Muscle layer of colon (tissue), 2 donors: ENCODE measurements around the gene GREM2.

Experiments used
- H3K27ac ChIP-seq: one replicate; pipeline ENCODE4 v1.7.0; 2013; ENCODE audit warnings: low read depth, mild to moderate bottlenecking, low read length, moderate library complexity
- H3K27me3 ChIP-seq, 2 donors: one replicate each; pipeline ENCODE4 v1.7.0; 2013; ENCODE audit warnings: low read length in 2 of 2, mild to moderate bottlenecking in 2 of 2; ENCODE audit not compliant: insufficient read depth in 2 of 2, control insufficient read depth in 1 of 2
- H3K36me3 ChIP-seq: one replicate; pipeline ENCODE4 v1.7.0; 2013; ENCODE audit warnings: mild to moderate bottlenecking, low read length; ENCODE audit not compliant: insufficient read depth
- H3K4me1 ChIP-seq: one replicate; pipeline ENCODE4 v1.7.0; 2013; ENCODE audit warnings: mild to moderate bottlenecking, low read length; ENCODE audit not compliant: insufficient read depth
- H3K4me3 ChIP-seq, 2 donors: one replicate each; pipeline ENCODE4 v1.7.0; 2013; ENCODE audit warnings: low read length in 2 of 2, low read depth in 1 of 2, mild to moderate bottlenecking in 1 of 2, moderate library complexity in 1 of 2
- H3K9ac ChIP-seq: one replicate; pipeline ENCODE4 v1.7.0; 2013; ENCODE audit warnings: low read length
- H3K9me3 ChIP-seq: one replicate; pipeline ENCODE4 v1.7.0; 2013; ENCODE audit warnings: mild to moderate bottlenecking, low read length
- donor health status: abdominal sarcoma.
- donor health status: Adenocarcinoma of cecum.

The GREM2 gene

DNA sequence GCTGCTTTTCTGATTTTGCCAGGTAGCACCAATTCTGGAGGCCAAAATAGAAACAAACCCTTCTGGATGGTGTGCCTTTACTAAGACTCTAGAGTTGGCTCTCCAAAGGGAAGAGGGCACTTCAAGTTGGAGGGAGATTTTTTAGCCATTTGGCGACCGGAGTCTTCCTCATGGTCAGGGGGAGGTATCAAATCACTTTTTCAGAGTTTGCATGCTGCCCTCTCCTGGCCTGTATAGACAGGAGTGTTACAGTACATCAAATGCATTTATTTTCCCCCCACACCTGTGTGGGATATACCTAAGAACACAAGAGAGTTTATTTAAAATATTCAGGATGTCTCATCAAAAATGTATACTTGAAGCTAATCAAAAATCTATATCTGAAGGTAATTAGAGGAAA, 3.2 kb downstream of the GREM2 start:
- no peak overlapping the region for H3K9ac ChIP-seq
- no peaks in the 10 kb centered on the region for H3K27me3 ChIP-seq
- peak overlapping the region; percentile 66 for H3K27ac ChIP-seq
- no peaks in the 10 kb centered on the region for H3K36me3 ChIP-seq
- H3K9me3 ChIP-seq, result no peaks in the 10 kb centered on the region
- peak overlapping the region in 1 of 2 donors; percentile 86 for H3K4me3 ChIP-seq
- H3K4me1 ChIP-seq, result no peaks in the 10 kb centered on the region

DNA sequence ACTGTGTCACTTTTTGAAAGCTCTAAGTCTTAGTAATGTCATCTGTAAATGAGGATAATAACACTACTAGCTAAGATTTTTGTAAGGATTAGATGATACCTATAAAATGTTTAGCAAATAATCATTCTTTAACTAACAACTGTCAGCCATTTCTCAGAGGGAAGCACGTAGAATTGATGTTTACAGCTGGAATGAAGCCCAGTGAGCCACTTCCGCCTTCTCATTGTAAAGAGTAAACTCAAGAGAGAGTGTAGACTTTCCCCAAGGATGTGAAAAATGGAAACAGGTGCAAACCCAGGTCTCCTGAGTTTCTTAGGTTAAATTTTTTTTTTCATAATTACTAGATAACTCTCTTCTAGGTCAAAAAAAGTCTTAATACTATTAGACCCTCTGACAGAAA, 4.9 kb downstream of the GREM2 start:
- no peaks in the 10 kb centered on the region for H3K4me1 ChIP-seq
- H3K27me3 ChIP-seq, result no peaks in the 10 kb centered on the region
- no peak overlapping the region for H3K4me3 ChIP-seq
- no peak overlapping the region for H3K27ac ChIP-seq
- H3K36me3 ChIP-seq, result no peaks in the 10 kb centered on the region
- no peak overlapping the region for H3K9ac ChIP-seq
- H3K9me3 ChIP-seq, result no peaks in the 10 kb centered on the region

DNA sequence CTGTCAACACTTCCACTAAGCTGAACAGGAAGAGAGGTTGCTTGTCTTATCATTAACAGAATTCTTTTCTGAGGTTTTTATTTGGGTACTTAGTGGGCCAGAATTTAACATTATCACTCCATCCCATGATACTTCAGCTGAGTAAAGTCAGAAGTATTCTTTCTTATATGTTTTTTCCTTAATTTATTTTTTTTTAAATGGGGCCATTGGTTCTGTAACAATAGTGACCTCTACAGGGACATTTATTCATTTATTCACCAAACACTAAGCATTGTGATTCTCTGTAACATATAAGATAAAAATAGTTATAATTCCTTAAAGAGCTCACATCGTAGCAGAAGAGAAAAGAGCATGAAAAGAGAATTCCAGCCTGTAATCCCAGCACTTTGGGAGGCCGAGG, 9.8 kb downstream of the GREM2 start:
- H3K4me3 ChIP-seq, result no peak overlapping the region
- H3K27me3 ChIP-seq, result no peaks in the 10 kb centered on the region
- H3K36me3 ChIP-seq, result no peaks in the 10 kb centered on the region
- peaks cover 23% of the 10 kb centered on the region for H3K4me1 ChIP-seq
- H3K9ac ChIP-seq, result no peak overlapping the region
- H3K9me3 ChIP-seq, result no peaks in the 10 kb centered on the region
- H3K27ac ChIP-seq, result no peak overlapping the region

DNA sequence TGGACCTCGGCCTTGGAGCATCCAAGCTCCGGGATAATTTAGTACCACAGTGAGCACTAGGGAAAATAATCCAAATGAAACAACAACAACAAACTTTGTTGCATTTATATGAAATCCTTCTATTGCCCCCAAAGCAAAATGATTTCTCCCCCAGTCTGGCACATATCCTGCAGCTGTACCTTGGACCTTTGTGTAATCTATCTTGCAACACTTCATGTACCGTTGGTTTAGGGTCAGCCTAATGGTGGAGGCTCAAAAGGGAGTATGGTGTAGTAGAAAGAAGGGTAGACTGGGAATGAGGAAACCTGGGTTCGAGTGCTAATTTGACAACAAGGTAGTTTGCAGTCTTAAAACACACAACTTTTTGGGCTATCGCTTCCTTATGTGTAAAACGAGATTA, 12.1 kb downstream of the GREM2 start:
- H3K27me3 ChIP-seq, result no peaks in the 10 kb centered on the region
- no peak overlapping the region for H3K9ac ChIP-seq
- H3K4me3 ChIP-seq, result no peak overlapping the region
- H3K4me1 ChIP-seq, result peaks cover 35% of the 10 kb centered on the region
- H3K36me3 ChIP-seq, result no peaks in the 10 kb centered on the region
- H3K27ac ChIP-seq, result no peak overlapping the region
- H3K9me3 ChIP-seq, result no peaks in the 10 kb centered on the region

DNA sequence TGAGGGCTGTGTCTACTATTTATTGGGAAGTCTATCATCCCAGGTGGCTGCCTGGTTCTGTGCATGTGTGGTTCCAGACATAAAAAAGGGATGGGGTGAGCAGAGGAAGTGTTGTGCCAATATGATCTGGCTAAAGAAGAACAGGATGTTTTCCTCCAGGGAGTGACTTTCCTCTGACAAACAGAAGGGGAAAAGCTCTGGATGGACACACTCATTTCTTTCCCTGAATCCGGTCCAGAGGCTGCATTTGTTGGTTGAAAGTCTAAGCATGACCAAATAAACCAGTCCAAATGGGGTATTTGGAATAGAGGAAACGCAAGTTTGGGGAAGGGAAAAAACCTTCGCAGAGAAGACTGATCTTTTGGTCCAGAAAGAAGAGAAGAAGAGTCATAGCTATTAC, 12.7 kb downstream of the GREM2 start:
- H3K4me3 ChIP-seq, result no peak overlapping the region
- no peaks in the 10 kb centered on the region for H3K27me3 ChIP-seq
- H3K4me1 ChIP-seq, result peaks cover 35% of the 10 kb centered on the region
- H3K9ac ChIP-seq, result no peak overlapping the region
- H3K9me3 ChIP-seq, result no peaks in the 10 kb centered on the region
- no peaks in the 10 kb centered on the region for H3K36me3 ChIP-seq
- no peak overlapping the region for H3K27ac ChIP-seq

DNA sequence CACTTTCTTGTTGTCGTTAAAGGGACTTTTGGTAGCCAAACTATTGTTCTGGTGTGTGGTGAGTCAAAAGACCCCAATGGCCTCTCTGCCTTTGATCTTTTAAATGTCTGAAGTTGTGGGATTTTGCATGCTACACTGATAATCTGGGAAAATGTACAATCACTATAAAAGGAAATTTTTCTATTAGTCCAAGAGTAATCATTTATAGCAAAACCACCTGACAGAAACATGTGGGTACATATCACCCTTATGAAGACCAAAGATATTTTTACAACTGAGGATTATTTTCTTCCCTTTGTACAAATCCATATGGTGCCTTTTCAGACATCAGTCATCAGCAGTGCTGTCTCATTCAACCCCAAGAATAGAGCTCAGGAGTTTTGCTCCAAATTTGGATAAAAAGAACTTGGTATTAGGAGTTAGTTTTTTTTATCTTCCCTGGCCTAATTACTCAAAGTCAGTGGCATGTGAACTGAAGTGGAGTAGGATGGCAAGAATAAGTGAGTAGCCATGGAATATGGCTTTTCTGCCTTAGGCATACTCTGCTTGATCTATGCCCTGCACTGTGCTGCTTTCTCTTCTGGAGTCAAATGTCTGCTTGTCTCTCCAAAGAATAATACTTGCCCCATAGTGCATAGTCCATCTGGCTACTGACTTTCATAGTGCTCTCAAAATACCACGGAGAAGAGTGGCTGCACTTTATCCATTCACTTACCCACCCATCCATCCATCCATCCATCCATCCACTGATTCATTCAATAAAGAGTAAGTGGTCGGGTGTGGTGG, 13.5 kb downstream of the GREM2 start:
- Histone ChIP-seq H3K9me3 (no peaks in the 10 kb centered on the region), H3K9ac (peak overlapping the region; percentile 58), H3K27me3 (no peaks in the 10 kb centered on the region), H3K4me3 (peak overlapping the region in 1 of 2 donors; percentile 69), H3K36me3 (no peaks in the 10 kb centered on the region), H3K27ac (peak overlapping the region; percentile 59), H3K4me1 (peaks cover 35% of the 10 kb centered on the region)

DNA sequence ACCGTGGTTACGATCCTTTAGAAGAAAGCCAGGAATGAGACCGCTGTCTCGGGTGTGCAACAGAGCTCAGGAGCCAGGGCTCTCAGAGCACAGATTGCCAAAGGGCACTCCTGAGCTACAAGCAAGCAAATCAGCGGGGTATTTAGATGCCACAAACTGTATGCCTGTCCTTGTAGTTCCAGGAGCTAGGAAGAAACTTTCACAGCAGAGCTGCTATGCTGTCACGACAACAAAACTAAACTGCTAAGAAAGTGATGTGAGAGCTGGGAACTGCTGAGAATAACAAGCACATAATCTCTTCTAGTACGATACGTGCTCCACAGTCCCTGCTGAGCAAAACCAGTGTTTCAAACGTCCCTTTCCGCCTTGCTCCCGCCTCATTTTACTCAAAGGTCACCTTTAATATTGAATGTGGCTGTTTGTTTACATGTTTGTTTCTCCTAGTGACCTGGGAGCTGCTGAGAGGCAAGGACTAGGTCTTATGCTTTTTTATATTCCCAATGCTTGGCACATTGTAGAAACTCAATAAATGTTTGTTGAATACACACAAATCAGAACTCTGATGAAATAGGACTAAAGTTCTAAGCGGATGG, 14.7 kb downstream of the GREM2 start:
- Histone ChIP-seq H3K36me3 (no peaks in the 10 kb centered on the region), H3K9ac (peak overlapping the region; percentile 58), H3K27ac (peak overlapping the region; percentile 86), H3K9me3 (no peaks in the 10 kb centered on the region), H3K4me3 (peak overlapping the region in 1 of 2 donors; percentile 69), H3K27me3 (no peaks in the 10 kb centered on the region), H3K4me1 (peaks cover 35% of the 10 kb centered on the region)

DNA sequence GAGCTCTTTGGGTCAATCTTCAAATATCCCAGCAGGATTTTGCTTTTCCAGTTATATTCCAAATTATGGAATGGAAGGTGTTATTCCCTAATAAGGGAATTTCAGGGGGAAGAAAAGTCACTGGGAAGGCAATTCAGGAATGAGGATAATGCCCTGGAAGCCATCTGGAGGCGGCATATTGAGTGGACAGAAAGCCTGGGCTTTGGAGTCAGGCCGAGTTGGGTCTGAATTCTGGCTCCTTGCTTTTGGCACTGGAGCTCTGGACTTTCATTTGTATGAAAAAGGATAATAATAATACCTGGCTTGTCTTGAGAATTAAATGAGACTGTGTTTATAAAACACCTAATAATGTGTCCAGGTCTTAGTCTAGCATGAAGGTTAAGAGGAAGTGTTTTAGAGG, 16.5 kb downstream of the GREM2 start:
- Histone ChIP-seq H3K9ac (no peak overlapping the region), H3K9me3 (no peaks in the 10 kb centered on the region), H3K4me1 (peaks cover 35% of the 10 kb centered on the region), H3K27me3 (no peaks in the 10 kb centered on the region), H3K36me3 (no peaks in the 10 kb centered on the region), H3K4me3 (no peak overlapping the region), H3K27ac (peak overlapping the region; percentile 16)

DNA sequence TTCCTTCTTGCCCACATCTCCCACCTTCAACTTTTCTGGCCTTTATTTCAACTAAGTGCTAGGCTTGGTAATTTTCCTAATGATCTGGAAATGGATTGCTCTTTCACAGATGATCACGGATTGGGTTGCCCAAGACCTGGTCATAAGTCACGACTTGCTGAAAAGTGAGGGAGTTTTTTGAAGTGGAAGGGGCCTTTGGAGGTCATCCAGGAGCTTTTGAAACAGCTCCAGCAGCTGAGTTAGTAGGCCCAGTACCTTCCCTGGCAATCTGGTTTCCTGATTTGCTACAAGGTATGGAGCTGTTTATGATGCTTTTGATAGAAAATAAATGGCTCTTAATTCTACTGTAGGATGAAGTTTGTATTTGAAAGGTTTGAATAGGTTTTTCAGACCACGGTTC, 20.4 kb downstream of the GREM2 start:
- Histone ChIP-seq H3K4me3 (no peak overlapping the region), H3K9ac (no peak overlapping the region), H3K27ac (no peak overlapping the region), H3K27me3 (no peaks in the 10 kb centered on the region), H3K4me1 (peaks cover 14% of the 10 kb centered on the region), H3K9me3 (no peaks in the 10 kb centered on the region), H3K36me3 (no peaks in the 10 kb centered on the region)

DNA sequence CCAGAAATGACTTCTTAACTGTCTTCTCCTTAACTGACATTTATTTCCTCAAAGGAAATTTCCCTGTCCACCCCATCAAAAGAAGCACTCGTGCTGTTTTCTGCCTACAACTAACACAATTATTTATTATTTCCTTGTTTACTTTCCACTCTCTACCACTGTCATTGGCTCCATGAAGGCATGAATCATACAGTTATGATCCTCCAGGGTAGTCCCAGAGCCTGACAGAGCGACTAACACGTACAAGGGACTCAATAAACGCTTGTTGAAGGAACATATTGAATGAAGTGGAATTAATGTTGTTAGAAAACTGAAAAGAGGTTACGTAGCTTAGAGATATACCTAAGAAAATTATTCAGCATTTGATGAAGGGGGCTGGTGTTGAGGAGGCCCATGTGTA, 20.9 kb downstream of the GREM2 start:
- H3K9me3 ChIP-seq, result no peaks in the 10 kb centered on the region
- no peaks in the 10 kb centered on the region for H3K27me3 ChIP-seq
- no peak overlapping the region for H3K27ac ChIP-seq
- H3K4me1 ChIP-seq, result peaks cover 15% of the 10 kb centered on the region
- H3K36me3 ChIP-seq, result no peaks in the 10 kb centered on the region
- H3K9ac ChIP-seq, result no peak overlapping the region
- H3K4me3 ChIP-seq, result no peak overlapping the region

DNA sequence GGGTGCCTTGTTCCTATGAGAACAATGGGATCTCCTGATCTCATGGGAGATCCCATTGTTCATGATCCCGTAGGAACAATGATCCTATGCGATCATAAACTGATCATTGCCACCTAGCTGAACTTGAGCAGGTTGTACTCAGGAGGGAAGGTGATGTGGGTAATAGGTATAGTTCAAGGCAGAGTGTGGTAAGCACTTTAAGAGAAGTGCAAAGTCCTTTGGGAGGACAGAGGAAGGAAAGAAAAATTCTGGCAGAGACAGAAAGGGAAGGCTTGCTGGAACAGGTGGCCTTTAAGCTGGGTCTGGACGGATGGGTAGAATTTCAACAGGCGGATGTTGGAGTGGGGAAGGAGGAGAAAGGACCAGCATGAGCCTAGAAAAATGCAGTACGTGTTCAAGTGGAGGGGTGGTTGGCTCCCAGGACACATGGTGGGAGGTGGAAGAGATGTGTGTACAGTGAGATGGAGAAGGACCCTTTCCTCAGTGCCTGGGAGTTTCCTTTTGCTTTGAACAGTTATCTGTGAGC, 22.3 kb downstream of the GREM2 start:
- Histone ChIP-seq H3K9ac (no peak overlapping the region), H3K36me3 (no peaks in the 10 kb centered on the region), H3K27me3 (no peaks in the 10 kb centered on the region), H3K4me3 (no peak overlapping the region), H3K9me3 (no peaks in the 10 kb centered on the region), H3K27ac (no peak overlapping the region), H3K4me1 (peaks cover 7% of the 10 kb centered on the region)

DNA sequence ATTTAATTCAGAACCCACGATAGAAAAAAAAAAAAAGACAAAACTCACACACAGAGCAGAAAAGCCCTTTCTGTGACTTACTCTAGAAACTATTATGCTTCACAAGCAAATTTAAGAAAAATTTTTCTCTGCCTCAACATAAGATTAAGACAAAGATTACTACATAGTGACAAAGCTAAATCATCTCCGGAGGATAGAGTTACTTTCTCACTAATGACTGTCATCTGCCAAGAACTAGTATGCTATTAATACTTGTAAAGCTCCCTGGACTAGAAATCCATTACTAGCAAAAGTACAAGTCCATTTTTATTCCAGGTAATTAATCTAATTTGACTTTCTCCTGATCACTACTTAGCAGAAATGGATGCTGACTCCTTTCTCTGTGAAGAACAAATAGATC, 25.9 kb downstream of the GREM2 start:
- Histone ChIP-seq H3K27me3 (no peaks in the 10 kb centered on the region), H3K36me3 (no peaks in the 10 kb centered on the region), H3K9me3 (no peaks in the 10 kb centered on the region), H3K4me1 (peaks cover 10% of the 10 kb centered on the region), H3K4me3 (no peak overlapping the region), H3K27ac (no peak overlapping the region), H3K9ac (no peak overlapping the region)
